CD4-positive, CD25-positive, alpha-beta regulatory T cell (primary cell): Measurements from ENCODE around the gene ATXN1L. TPM values are rescaled to one million over a fixed set of nuclear protein-coding genes. Genes with fewer than 3 reads are reported as not detected.
A peak's percentile ranks its signal among the peaks of the same experiment; 100 is the strongest.
"Not testable (repeated sequence)": the region's sequence is repeated elsewhere in the genome, so short reads cannot be mapped to it uniquely, and the experiment has no call there.

Experiments used
- ATAC-seq, 2 donors: fragments of 150-1000 bp; cut with Tn5 transposase; one replicate each; pipeline ENCODE4 v1.10.0; 2021; ENCODE audit warnings: low read depth in 2 of 2, moderate number of reproducible peaks in 2 of 2, moderate library complexity in 1 of 2
- DNase-seq, 3 donors: peaks; one replicate each; pipeline versions ENCODE4 v3.0.0 to v3.0.0-alpha.2; 2012 to 2022; ENCODE audit warnings: mixed read lengths in 1 of 3
- H3K27ac ChIP-seq: one replicate; pipeline ENCODE4 v1.7.0; 2013; ENCODE audit warnings: mild to moderate bottlenecking, low read length; ENCODE audit not compliant: insufficient read depth, poor library complexity, severe bottlenecking
- H3K27me3 ChIP-seq: one replicate; pipeline ENCODE4 v1.7.0; 2013; ENCODE audit warnings: low read length; ENCODE audit not compliant: control insufficient read depth, insufficient read depth
- H3K36me3 ChIP-seq: one replicate; pipeline ENCODE4 v1.7.0; 2013; ENCODE audit warnings: mild to moderate bottlenecking, low read length, moderate library complexity; ENCODE audit not compliant: control insufficient read depth, insufficient read depth
- H3K4me1 ChIP-seq: 2 replicates; pipeline ENCODE4 v1.7.0; 2013; ENCODE audit warnings: mild to moderate bottlenecking, low read length; ENCODE audit not compliant: insufficient read depth, control insufficient read depth, poor library complexity, severe bottlenecking
- H3K4me3 ChIP-seq: one replicate; pipeline ENCODE4 v1.7.0; 2013; ENCODE audit warnings: low read depth, mild to moderate bottlenecking, low read length, moderate library complexity
- H3K9me3 ChIP-seq, 2 experiments: 1 replicate in 1 of 2; 2 replicates in 1 of 2; pipeline ENCODE4 v1.7.0; 2013; ENCODE audit warnings: low read length in 2 of 2, mild to moderate bottlenecking in 1 of 2, moderate library complexity in 1 of 2; ENCODE audit not compliant: control insufficient read depth in 2 of 2
- H3K27ac Mint-ChIP-seq, 3 donors: one replicate each; pipeline ENCODE4 v1.8.0; 2020 to 2022; ENCODE audit warnings: mild to moderate bottlenecking in 3 of 3, mixed read lengths in 3 of 3, moderate library complexity in 2 of 3
- H3K27me3 Mint-ChIP-seq: one replicate; pipeline ENCODE4 v1.8.0; 2022; ENCODE audit warnings: mild to moderate bottlenecking, mixed read lengths
- H3K36me3 Mint-ChIP-seq: one replicate; pipeline ENCODE4 v1.8.0; 2020; ENCODE audit warnings: mixed read lengths
- H3K4me1 Mint-ChIP-seq, 4 donors: one replicate each; pipeline ENCODE4 v1.8.0; 2020 to 2022; ENCODE audit warnings: mixed read lengths in 4 of 4, mild to moderate bottlenecking in 1 of 4
- H3K4me3 Mint-ChIP-seq, 4 donors: one replicate each; pipeline ENCODE4 v1.8.0; 2020 to 2022; ENCODE audit warnings: mild to moderate bottlenecking in 4 of 4, mixed read lengths in 4 of 4, moderate library complexity in 3 of 4
- H3K9me3 Mint-ChIP-seq, 7 donors: one replicate each; pipeline ENCODE4 v1.8.0; 2020 to 2022; ENCODE audit warnings: mixed read lengths in 7 of 7, mild to moderate bottlenecking in 3 of 7, moderate library complexity in 2 of 7
- polyA plus RNA-seq, 4 donors: library from polyadenylated mRNA; unstranded; fragments of 300-500 nt; fragmentation: Illumina TruSeq; gene quantifications; one replicate each; pipeline ENCODE4 v1.2.3, GENCODE V29; 2021
- total RNA-seq: library from RNA; stranded (reverse); gene quantifications from one replicate; pipeline ENCODE4 v1.2.3, GENCODE V29; 2022

Gene ATXN1L
- total and polyA plus RNA-seq, 5 donors from 2014 or later: 7.7 to 46.8 (median 11.1) TPM

DNA sequence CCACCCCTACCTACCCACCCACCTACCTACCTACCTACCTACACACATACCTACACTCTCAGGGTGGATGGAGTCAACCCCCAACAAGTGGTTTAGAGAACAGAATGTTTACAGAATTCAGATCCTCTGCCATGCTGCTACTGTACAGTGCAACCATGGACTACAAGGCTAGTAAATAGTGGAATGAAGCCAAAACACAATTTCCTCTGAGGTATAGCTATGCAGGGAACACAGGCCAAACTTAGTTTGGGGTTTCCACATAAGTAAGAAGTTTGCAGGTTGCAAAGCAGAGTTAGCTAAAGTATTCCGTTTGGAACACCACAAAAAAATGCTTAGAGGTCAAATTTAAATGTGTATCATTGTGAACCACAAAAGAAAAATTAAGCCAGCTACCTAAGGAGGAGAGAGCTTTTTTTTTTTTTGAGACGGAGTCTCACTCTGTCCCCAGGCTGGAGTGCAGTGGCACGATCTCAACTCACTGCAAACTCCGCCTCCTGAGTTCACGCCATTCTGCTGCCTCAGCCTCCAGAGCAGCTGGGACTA, 34.4 kb upstream of the ATXN1L start:
- no peak overlapping the region for H3K27ac Mint-ChIP-seq
- ATAC-seq (no peak), DNase-seq (no peak)
- H3K9me3 ChIP-seq: no peaks in the 10 kb centered on the region
- H3K27me3 ChIP-seq: no peaks in the 10 kb centered on the region
- no peak overlapping the region for H3K4me3 ChIP-seq
- peaks cover 6% of the 10 kb centered on the region for H3K36me3 Mint-ChIP-seq
- peaks cover 11% of the 10 kb centered on the region for H3K27me3 Mint-ChIP-seq
- H3K27ac ChIP-seq: no peak overlapping the region
- peaks cover 15 to 31% (median 21%) of the 10 kb centered on the region in 4 donors for H3K4me1 Mint-ChIP-seq
- H3K9me3 Mint-ChIP-seq: no peaks in the 10 kb centered on the region
- no peaks in the 10 kb centered on the region for H3K36me3 ChIP-seq
- H3K4me3 Mint-ChIP-seq: no peak overlapping the region
- H3K4me1 ChIP-seq: peaks cover 23% of the 10 kb centered on the region

DNA sequence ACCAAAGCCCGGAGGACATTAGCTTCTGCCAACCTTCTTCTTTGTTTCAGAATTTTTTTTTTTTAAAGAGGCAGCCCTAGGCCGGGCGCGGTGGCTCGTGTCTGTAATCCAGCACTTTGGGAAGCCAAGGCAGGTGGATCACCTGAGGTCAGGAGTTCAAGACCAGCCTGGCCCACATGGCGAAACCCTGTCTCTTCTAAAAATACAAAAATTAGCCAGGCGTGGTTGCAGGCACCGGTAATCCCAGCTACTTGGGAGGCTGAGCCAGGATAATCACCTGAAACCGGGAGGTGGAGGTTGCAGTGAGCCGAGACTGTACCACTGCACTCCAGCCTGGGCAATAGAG, 28.6 kb upstream of the ATXN1L start:
- H3K36me3 Mint-ChIP-seq, ATAC-seq, DNase-seq, H3K36me3 ChIP-seq, H3K9me3 Mint-ChIP-seq, H3K9me3 ChIP-seq, H3K27me3 Mint-ChIP-seq, H3K27me3 ChIP-seq: not testable (repeated sequence)
- peak overlapping the region; percentile 43 to 78 (median 56) for H3K4me3 Mint-ChIP-seq
- H3K4me3 ChIP-seq: peak overlapping the region; percentile 39
- peak overlapping the region; percentile 70 to 94 (median 86) for H3K27ac Mint-ChIP-seq
- H3K4me1 Mint-ChIP-seq: peaks cover 12 to 21% (median 17%) of the 10 kb centered on the region in 4 donors
- peak overlapping the region; percentile 52 for H3K27ac ChIP-seq
- H3K4me1 ChIP-seq: peaks cover 17% of the 10 kb centered on the region

DNA sequence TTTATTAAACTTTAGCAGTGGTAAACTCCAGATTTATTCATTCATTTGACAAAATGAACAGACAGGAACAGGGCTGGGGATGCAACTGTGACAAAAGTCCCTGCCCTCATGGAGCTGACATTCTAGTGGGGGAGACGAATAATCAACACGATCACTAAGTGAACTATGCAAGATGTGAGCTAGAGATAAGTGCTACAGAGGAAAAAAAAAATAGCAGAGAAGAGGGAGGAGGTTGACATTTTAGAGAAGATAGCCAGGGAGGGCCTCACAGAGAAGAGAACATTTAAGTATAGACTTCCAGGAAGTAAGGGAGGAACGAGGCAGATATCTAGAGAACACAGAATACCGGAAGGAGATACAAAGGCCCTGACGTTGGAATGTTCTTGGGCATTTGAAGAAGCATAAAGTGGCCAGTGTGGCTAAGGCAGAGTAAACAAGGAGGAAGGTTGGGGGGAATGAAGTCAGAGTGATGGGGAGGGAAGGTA, 19.2 kb upstream of the ATXN1L start:
- no peaks in the 10 kb centered on the region for H3K27me3 ChIP-seq
- H3K36me3 ChIP-seq: no peaks in the 10 kb centered on the region
- Mint-ChIP-seq H3K4me1 (peaks cover 0 to 9% (median 6%) of the 10 kb centered on the region in 4 donors), H3K27ac (peak overlapping the region; percentile 74 to 79 (median 74)), H3K4me3 (no peak overlapping the region), H3K27me3 (peaks cover 4% of the 10 kb centered on the region), H3K36me3 (peaks cover 5% of the 10 kb centered on the region), H3K9me3 (peaks cover 0 to 7% (median 0%) of the 10 kb centered on the region in 7 donors)
- DNase-seq (no peak), ATAC-seq (no peak)
- no peaks in the 10 kb centered on the region for H3K9me3 ChIP-seq
- no peak overlapping the region for H3K27ac ChIP-seq
- no peak overlapping the region for H3K4me3 ChIP-seq
- H3K4me1 ChIP-seq: no peaks in the 10 kb centered on the region

DNA sequence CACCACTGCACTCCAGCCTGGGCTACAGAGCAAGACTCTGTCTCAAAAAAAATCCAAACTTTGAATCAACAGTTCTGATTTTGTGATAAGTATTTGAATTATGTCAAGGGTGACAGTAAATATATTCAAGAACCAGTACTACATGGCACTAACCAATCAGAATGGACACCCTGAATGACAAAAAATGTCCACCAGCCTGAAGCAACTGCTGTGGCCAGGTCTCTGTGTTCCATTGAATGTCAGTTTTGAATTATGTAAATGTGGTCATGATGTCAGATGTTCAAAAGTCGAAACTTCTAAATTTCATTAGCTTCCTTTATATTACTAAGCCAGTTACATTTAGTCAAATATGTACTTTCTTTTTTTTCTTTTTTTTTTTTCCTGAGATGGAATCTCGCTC, 15.4 kb upstream of the ATXN1L start:
- Mint-ChIP-seq H3K27me3 (peaks cover 4% of the 10 kb centered on the region), H3K36me3 (peaks cover 5% of the 10 kb centered on the region)
- no peak for DNase-seq

DNA sequence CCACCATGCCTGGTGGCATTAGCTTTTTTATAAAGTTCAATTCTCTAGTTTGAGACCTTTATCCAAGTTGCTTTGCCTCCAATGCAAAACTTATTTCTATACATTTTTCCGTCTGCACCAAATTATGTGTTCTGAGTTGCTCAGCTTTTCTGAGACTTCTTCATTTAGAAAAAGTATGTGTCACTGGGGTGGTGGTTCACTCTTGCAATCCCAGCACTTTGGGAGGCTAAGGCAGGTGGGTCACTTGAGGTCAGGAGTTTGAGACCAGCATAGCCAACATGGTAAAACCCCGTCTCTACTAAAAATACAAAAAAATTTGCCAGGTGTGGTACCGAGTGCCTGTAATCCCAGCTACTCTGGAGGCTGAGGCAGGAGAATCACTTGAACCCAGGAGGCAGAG, 14.1 kb upstream of the ATXN1L start:
- ATAC-seq, H3K36me3 Mint-ChIP-seq: not testable (repeated sequence)

More for the DNA sequence above, 15.4 kb upstream of the ATXN1L start:
- no peaks in the 10 kb centered on the region for H3K9me3 ChIP-seq
- Mint-ChIP-seq H3K9me3 (peaks cover 0 to 7% (median 0%) of the 10 kb centered on the region in 7 donors), H3K4me1 (peaks cover 0 to 15% (median 10%) of the 10 kb centered on the region in 4 donors), H3K27ac (no peak overlapping the region), H3K4me3 (no peak overlapping the region)
- H3K4me3 ChIP-seq: no peak overlapping the region
- H3K36me3 ChIP-seq: no peaks in the 10 kb centered on the region
- no peak for ATAC-seq
- no peak overlapping the region for H3K27ac ChIP-seq
- H3K4me1 ChIP-seq: peaks cover 4% of the 10 kb centered on the region
- H3K27me3 ChIP-seq: no peaks in the 10 kb centered on the region

DNA sequence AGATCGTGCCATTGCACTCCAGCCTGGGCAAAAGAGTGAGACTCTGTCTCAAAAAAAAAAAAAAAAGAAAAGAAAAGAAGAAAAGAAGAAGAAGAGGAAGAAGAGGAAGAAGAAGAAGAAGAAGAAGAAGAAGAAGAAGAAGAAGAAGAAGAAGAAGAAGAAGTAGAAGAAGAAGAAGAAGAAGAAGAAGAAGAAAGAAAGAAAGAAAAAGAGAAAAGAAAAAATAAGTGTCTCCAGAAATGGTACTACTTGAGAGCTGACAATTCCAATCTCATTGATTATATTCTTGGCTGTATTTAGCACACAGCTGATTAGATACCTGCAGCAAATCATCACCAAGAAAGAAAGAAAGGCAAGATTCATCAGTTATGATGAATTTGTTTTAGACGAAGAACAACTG, 13.7 kb upstream of the ATXN1L start:
- H3K9me3 ChIP-seq, ATAC-seq, H3K9me3 Mint-ChIP-seq, DNase-seq, H3K27ac ChIP-seq, H3K27me3 Mint-ChIP-seq, H3K4me1 ChIP-seq, H3K4me3 ChIP-seq, H3K4me1 Mint-ChIP-seq, H3K36me3 Mint-ChIP-seq, H3K4me3 Mint-ChIP-seq, H3K27ac Mint-ChIP-seq, H3K27me3 ChIP-seq, H3K36me3 ChIP-seq: not testable (repeated sequence)

More for the DNA sequence above, 14.1 kb upstream of the ATXN1L start:
- not testable (repeated sequence) for DNase-seq, H3K9me3 ChIP-seq, H3K27ac Mint-ChIP-seq, H3K27ac ChIP-seq, H3K4me3 ChIP-seq, H3K4me1 ChIP-seq, H3K4me3 Mint-ChIP-seq, H3K4me1 Mint-ChIP-seq, H3K9me3 Mint-ChIP-seq, H3K36me3 ChIP-seq, H3K27me3 ChIP-seq, H3K27me3 Mint-ChIP-seq

DNA sequence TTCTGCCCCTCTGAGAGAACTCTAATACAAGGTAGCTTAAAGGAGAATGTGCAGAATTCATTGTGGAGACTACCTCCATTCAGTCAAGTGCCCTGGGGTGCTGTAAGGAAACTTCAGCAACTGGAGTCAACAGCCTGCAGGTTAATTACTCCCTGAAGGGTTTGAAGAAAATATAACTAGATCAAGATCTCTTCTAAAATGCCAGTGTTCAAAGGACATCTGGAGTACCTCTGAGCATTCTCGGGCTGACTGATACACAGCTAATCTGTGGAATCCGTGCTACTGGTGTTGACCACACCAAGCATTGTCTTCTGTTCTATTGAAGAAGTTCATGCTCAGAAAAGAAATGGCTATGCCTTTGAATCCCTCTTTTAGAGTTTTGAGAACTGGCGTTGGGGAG, 11.5 kb upstream of the ATXN1L start:
- H3K9me3 Mint-ChIP-seq: no peaks in the 10 kb centered on the region
- no peak for DNase-seq
- Histone ChIP-seq H3K9me3 (no peaks in the 10 kb centered on the region), H3K27me3 (no peaks in the 10 kb centered on the region), H3K27ac (no peak overlapping the region), H3K36me3 (no peaks in the 10 kb centered on the region), H3K4me3 (no peak overlapping the region), H3K4me1 (peaks cover 4% of the 10 kb centered on the region)
- H3K27ac Mint-ChIP-seq: no peak overlapping the region
- no peak for ATAC-seq
- H3K4me3 Mint-ChIP-seq: no peak overlapping the region
- no peaks in the 10 kb centered on the region for H3K36me3 Mint-ChIP-seq
- H3K4me1 Mint-ChIP-seq: peaks cover 2 to 6% (median 5%) of the 10 kb centered on the region in 4 donors
- no peaks in the 10 kb centered on the region for H3K27me3 Mint-ChIP-seq

DNA sequence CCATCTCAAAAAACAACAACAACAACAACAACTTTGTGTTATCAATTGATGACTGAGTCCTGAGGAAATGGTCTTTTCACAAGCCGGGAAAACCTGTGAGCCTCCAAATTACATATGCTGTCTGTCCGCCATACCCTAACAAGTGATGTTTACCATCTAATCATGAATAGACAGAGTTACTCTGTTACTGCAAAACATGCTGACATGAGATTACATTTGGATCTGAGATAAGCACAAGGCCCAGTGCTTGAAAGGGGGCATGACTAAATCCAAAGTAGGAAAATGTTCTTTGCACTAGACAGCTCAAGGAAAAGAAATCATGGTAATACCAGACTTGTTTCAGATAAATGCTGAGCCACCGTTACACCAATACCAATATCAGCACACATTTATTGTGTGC, 8.6 kb upstream of the ATXN1L start:
- no peaks in the 10 kb centered on the region for H3K9me3 ChIP-seq
- H3K27ac ChIP-seq: no peak overlapping the region
- Mint-ChIP-seq H3K4me3 (no peak overlapping the region), H3K4me1 (peaks cover 3 to 9% (median 7%) of the 10 kb centered on the region in 4 donors), H3K27ac (no peak overlapping the region), H3K27me3 (no peaks in the 10 kb centered on the region), H3K9me3 (no peaks in the 10 kb centered on the region), H3K36me3 (no peaks in the 10 kb centered on the region)
- DNase-seq: no peak
- no peak overlapping the region for H3K4me3 ChIP-seq
- H3K27me3 ChIP-seq: no peaks in the 10 kb centered on the region
- no peak for ATAC-seq
- no peaks in the 10 kb centered on the region for H3K36me3 ChIP-seq
- peaks cover 4% of the 10 kb centered on the region for H3K4me1 ChIP-seq
